ELR (cell line): Measurements from ENCODE around the gene F12.

ENCODE experiments used
- DNase-seq: peaks from one replicate; pipeline ENCODE4 v3.0.0-alpha.2; 2015; ENCODE audit warnings: low read depth

Gene F12

DNA sequence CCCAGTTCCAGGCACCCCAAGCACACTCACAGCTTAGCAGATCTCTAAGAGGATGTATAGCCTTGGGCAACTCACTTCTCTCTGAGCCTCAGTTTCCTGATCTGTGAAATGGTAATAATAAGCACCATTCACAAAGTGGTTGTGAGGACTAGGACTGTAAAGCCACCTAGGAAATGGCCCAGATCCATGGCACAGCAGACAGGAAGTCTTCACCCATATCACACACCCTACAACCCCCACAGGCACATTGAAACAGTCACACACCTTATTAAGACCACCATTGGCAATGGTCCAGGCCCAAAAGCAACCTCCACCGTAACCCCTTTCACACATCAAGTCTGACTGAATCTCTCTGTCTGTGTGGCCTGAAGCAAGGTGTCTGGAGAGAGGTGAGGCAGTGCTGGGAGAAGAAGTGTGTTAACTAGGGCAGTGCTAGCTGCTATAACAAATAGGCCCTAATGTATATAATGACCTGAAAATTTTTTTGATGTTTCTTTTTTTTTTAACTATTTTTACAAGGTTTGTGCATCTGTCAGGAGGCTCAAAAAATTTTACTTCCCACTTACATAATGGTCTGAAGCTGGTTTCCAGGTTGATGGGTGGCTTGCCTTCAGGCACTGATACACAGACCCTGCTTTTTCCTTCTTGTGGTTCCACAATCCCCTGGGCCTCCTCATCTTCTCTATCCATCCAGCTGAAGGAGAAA, 54.0 kb downstream of the F12 start:
- DNase-seq, result no peak

DNA sequence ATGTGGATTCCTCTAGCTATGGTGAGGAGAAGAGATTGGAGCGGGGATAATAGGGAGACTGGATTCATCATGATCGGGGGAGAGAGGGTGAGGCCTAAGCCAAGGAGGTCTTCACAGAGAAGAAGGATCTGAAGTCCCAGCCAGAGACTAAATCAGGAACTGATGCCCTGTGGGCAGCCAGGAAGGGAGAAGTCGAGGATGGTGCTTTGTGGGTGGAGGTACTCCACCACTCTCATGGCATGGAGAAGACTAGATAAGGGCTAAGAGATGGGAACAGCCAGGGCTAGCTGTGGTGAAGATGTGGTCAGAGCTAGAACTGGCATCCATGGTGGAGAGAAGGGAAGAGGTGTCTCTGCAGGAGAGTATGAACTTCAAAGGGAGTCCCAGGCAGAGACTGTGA, 54.7 kb downstream of the F12 start:
- no peak for DNase-seq

DNA sequence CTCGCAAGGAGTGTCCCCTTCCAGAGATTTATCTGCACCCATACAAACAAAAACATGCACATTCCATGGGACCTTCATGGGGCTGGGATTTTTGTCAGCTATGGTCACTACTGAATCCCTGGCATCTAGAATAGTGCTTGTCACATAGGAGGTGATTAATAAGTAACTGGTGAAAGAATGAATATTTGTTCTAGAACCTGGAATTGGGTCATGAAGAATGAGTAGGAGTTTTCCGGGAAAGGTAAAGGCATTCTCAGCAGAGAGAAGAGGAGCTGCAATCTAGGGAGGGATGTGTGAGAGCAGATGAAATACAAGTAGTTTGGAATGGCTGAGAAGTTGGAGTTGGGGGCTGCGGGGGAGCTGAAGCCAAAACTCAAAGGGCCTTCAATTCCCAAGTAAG, 55.1 kb downstream of the F12 start:
- DNase-seq, result no peak

DNA sequence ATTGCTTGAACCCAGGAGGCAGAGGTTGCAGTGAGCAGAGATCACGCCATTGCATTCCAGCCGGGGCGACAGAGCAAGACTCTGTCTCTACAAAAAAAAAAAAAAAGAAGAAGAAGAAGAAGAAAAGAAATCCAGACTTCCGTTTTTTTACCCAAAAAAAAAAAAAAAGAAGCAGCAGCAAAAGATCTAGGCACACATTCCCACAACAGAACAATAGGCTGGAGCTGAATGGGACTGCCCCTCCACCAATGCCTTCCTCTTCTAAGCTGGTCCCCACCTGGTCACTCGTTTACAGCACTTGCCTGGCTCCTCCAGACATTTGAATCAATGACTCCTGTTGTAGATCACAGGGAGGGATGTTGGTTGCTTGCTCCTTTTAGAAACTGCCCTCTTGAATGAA, 56.3 kb downstream of the F12 start:
- no peak for DNase-seq
